Endodermal cell (in vitro differentiated cells): ENCODE results near the gene SERPINB12. TPM values are rescaled to one million over a fixed set of nuclear protein-coding genes. Genes with fewer than 3 reads are reported as not detected.

ENCODE experiments used
- DNase-seq: peaks from one replicate; pipeline ENCODE4 v3.0.0-alpha.2; 2017
- H3K27ac ChIP-seq: 2 replicates; pipeline ENCODE4 v1.5.1; 2013; ENCODE audit warnings: mild to moderate bottlenecking, low read depth, low read length, moderate library complexity
- H3K27me3 ChIP-seq: 2 replicates; pipeline ENCODE4 v1.6.1; 2013; ENCODE audit warnings: mild to moderate bottlenecking, low read length, moderate library complexity; ENCODE audit not compliant: insufficient read depth, control insufficient read depth, poor library complexity, severe bottlenecking
- H3K36me3 ChIP-seq: 2 replicates; pipeline ENCODE4 v1.7.0; 2013; ENCODE audit warnings: mild to moderate bottlenecking, low read length, moderate library complexity; ENCODE audit not compliant: control insufficient read depth, insufficient read depth
- H3K4me1 ChIP-seq: one replicate; pipeline ENCODE4 v1.7.0; 2013; ENCODE audit warnings: low read length; ENCODE audit not compliant: control insufficient read depth, insufficient read depth
- H3K4me3 ChIP-seq: 2 replicates; pipeline ENCODE4 v1.5.1; 2013; ENCODE audit warnings: mild to moderate bottlenecking, low read length, moderate library complexity
- H3K9ac ChIP-seq: 2 replicates; pipeline ENCODE4 v1.6.1; 2013; ENCODE audit warnings: mild to moderate bottlenecking, low read length, moderate library complexity; ENCODE audit not compliant: poor library complexity, severe bottlenecking; ENCODE audit errors: extremely low read depth
- H3K9me3 ChIP-seq: 2 replicates; pipeline ENCODE4 v1.6.1; 2013; ENCODE audit warnings: mild to moderate bottlenecking, low read length, moderate library complexity; ENCODE audit not compliant: control insufficient read depth
- H3K27ac Mint-ChIP-seq: 2 replicates; pipeline ENCODE4 v1.8.0; 2020; ENCODE audit warnings: mixed read lengths
- H3K27me3 Mint-ChIP-seq: 2 replicates; pipeline ENCODE4 v1.8.0; 2021; ENCODE audit warnings: mild to moderate bottlenecking, mixed read lengths; ENCODE audit not compliant: insufficient read depth
- H3K36me3 Mint-ChIP-seq: 2 replicates; pipeline ENCODE4 v1.8.0; 2020; ENCODE audit warnings: low read depth, mixed read lengths
- H3K4me1 Mint-ChIP-seq: 2 replicates; pipeline ENCODE4 v1.8.0; 2020; ENCODE audit warnings: mixed read lengths
- H3K4me3 Mint-ChIP-seq: 2 replicates; pipeline ENCODE4 v1.8.0; 2020; ENCODE audit warnings: mild to moderate bottlenecking, moderate library complexity, mixed read lengths
- H3K9me3 Mint-ChIP-seq: 2 replicates; pipeline ENCODE4 v1.8.0; 2020; ENCODE audit warnings: mild to moderate bottlenecking, mixed read lengths
- WGBS, 2 experiments: methylation state at CpG; one replicate each; pipeline versions ENCODE4 v1.1.5 to v1.1.7; 2013; ENCODE audit warnings: missing lambda C conversion rate in 2 of 2, mixed read lengths in 1 of 2; ENCODE audit not compliant: insufficient coverage in 1 of 2, insufficient read length in 1 of 2; 5-methylcytosine and 5-hydroxymethylcytosine counted together
- total RNA-seq, 2 donors: library from RNA; stranded (reverse); fragmentation: NEBNext Ultra II Directional in 1 of 2; extraction: Animal tissue kit (Norgen Biotek cat#: 25700) in 1 of 2; gene quantifications; 2 replicates in 1 of 2; 3 replicates in 1 of 2; pipeline ENCODE4 v1.2.1, GENCODE V29; 2021
- TF ChIP-seq, protein P1 (sequence below): fragments of 200-600 bp; sonication (generic); conservative IDR thresholded peaks from 2 replicates; pipeline ENCODE4 v1.5.0; 2021; ENCODE audit warnings: antibody characterized with exemption, mild to moderate bottlenecking

The SERPINB12 gene
- total RNA-seq, 2 donors from 2014 or later = not detected

GRCh38 chr18:63570721-63571120 is 28.6 kb downstream of the SERPINB12 start:
- H3K27ac ChIP-seq = no peak overlapping the region
- H3K9me3 ChIP-seq = no peaks in the 10 kb centered on the region
- Mint-ChIP-seq H3K4me1 (no peaks in the 10 kb centered on the region), H3K9me3 (no peaks in the 10 kb centered on the region), H3K36me3 (no peaks in the 10 kb centered on the region), H3K27ac (no peak overlapping the region), H3K27me3 (peaks cover 4% of the 10 kb centered on the region), H3K4me3 (no peak overlapping the region)
- WGBS, 2 experiments = 83 to 92% methylated on average over 4 to 6 of the region's 6 CpGs
- H3K4me1 ChIP-seq = no peaks in the 10 kb centered on the region
- H3K36me3 ChIP-seq = no peaks in the 10 kb centered on the region
- H3K9ac ChIP-seq = no peak overlapping the region
- peaks cover 4% of the 10 kb centered on the region for H3K27me3 ChIP-seq
- TF ChIP-seq, protein P1, sequence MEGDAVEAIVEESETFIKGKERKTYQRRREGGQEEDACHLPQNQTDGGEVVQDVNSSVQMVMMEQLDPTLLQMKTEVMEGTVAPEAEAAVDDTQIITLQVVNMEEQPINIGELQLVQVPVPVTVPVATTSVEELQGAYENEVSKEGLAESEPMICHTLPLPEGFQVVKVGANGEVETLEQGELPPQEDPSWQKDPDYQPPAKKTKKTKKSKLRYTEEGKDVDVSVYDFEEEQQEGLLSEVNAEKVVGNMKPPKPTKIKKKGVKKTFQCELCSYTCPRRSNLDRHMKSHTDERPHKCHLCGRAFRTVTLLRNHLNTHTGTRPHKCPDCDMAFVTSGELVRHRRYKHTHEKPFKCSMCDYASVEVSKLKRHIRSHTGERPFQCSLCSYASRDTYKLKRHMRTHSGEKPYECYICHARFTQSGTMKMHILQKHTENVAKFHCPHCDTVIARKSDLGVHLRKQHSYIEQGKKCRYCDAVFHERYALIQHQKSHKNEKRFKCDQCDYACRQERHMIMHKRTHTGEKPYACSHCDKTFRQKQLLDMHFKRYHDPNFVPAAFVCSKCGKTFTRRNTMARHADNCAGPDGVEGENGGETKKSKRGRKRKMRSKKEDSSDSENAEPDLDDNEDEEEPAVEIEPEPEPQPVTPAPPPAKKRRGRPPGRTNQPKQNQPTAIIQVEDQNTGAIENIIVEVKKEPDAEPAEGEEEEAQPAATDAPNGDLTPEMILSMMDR = no peak
- H3K4me3 ChIP-seq = no peak overlapping the region
- no peak for DNase-seq

DNA sequence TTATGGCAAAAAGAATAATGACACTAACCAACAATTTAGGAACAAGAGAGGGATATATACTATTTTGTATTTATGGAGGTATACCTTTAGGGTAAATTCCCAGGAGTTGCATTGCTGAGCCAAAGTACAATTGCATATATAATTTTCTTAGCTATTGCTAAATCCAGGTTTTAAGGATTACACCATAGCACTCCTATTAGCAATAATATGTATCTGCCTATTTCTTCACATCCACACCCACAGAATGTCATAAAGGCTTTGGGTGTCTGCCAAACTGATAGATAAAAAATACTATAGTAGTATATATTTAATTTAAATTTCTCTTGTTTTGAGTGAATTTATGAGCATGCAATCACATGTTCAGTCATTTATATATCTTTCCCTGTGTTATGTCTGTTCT is 33.5 kb downstream of the SERPINB12 start:
- Histone ChIP-seq H3K4me3 (no peak overlapping the region), H3K9ac (no peak overlapping the region), H3K27me3 (no peaks in the 10 kb centered on the region), H3K27ac (no peak overlapping the region), H3K4me1 (no peaks in the 10 kb centered on the region), H3K36me3 (no peaks in the 10 kb centered on the region), H3K9me3 (no peaks in the 10 kb centered on the region)
- no peak for DNase-seq
- TF ChIP-seq, protein P1 = no peak
- no peaks in the 10 kb centered on the region for H3K4me1 Mint-ChIP-seq
- H3K27me3 Mint-ChIP-seq = no peaks in the 10 kb centered on the region
- no peaks in the 10 kb centered on the region for H3K9me3 Mint-ChIP-seq
- H3K4me3 Mint-ChIP-seq = no peak overlapping the region
- no peaks in the 10 kb centered on the region for H3K36me3 Mint-ChIP-seq
- H3K27ac Mint-ChIP-seq = no peak overlapping the region

- no peaks in the 10 kb centered on the region for H3K27me3 Mint-ChIP-seq
- H3K36me3 ChIP-seq = no peaks in the 10 kb centered on the region
- no peak overlapping the region for H3K4me3 Mint-ChIP-seq
- no peak overlapping the region for H3K27ac ChIP-seq
- H3K27me3 ChIP-seq = no peaks in the 10 kb centered on the region
- no peaks in the 10 kb centered on the region for H3K9me3 ChIP-seq
- no peaks in the 10 kb centered on the region for H3K36me3 Mint-ChIP-seq
- peak; percentile 77 for DNase-seq
- H3K9ac ChIP-seq = no peak overlapping the region
- no peak overlapping the region for H3K27ac Mint-ChIP-seq
- 0 to 5% methylated on average over 1 to 4 of the region's 5 CpGs for WGBS, 2 experiments
- TF ChIP-seq, protein P1 = peak; percentile 89
- H3K9me3 Mint-ChIP-seq = no peaks in the 10 kb centered on the region
- no peaks in the 10 kb centered on the region for H3K4me1 ChIP-seq
- H3K4me1 Mint-ChIP-seq = no peaks in the 10 kb centered on the region
- H3K4me3 ChIP-seq = no peak overlapping the region
Observed at GRCh38 chr18:63578357-63578958, 36.3 kb downstream of the SERPINB12 start.
